PFSK-1 (cell line): ENCODE results near the gene HERPUD2.

Source experiments
- POLR2AphosphoS5 ChIP-seq: IDR thresholded peaks from 2 replicates; pipeline ENCODE4 v1.6.1; 2012; ENCODE audit warnings: low read depth, mild to moderate bottlenecking, control low read depth, low read length, moderate library complexity
- SIN3A ChIP-seq: IDR thresholded peaks from 2 replicates; pipeline ENCODE4 v1.6.1; 2012; ENCODE audit warnings: mild to moderate bottlenecking, low read length, moderate library complexity, borderline replicate concordance; ENCODE audit not compliant: insufficient read depth
- TAF1 ChIP-seq: IDR thresholded peaks from 2 replicates; pipeline ENCODE4 v1.6.1; 2012; ENCODE audit warnings: low read length, control low read depth, borderline replicate concordance; ENCODE audit not compliant: insufficient read depth
- TF ChIP-seq, protein P1 (sequence below), 2 experiments: IDR thresholded peaks; 2 replicates each; pipeline versions ENCODE4 v1.6.1 to v1.8.0; 2011 to 2012; ENCODE audit warnings: low read depth in 2 of 2, low read length in 2 of 2, control low read depth in 1 of 2, inconsistent platforms in 1 of 2, mild to moderate bottlenecking in 1 of 2, moderate library complexity in 1 of 2; ENCODE audit not compliant: insufficient read depth in 1 of 2

DNA sequence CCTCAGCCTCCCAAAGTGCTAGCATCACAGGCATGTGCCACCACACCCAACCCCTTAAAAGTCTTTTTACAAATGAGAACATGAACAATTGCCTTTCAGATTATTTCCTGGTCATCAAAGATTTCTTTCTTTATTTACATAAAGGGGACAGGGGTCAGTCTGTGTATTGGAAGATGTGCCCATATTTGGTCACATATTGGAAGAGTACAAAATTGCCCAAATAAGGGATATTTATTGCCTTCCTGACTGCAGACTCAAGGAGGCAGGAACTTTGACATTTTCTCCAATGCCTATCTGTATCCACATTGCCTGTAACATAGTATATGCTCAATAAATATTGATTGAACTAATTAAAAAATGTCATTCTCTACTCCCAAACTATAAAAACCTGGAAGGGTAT is 25.9 kb upstream of the HERPUD2 start:
- no peak for TF ChIP-seq TAF1
- no peak for TF ChIP-seq POLR2AphosphoS5
- TF ChIP-seq, protein P1, sequence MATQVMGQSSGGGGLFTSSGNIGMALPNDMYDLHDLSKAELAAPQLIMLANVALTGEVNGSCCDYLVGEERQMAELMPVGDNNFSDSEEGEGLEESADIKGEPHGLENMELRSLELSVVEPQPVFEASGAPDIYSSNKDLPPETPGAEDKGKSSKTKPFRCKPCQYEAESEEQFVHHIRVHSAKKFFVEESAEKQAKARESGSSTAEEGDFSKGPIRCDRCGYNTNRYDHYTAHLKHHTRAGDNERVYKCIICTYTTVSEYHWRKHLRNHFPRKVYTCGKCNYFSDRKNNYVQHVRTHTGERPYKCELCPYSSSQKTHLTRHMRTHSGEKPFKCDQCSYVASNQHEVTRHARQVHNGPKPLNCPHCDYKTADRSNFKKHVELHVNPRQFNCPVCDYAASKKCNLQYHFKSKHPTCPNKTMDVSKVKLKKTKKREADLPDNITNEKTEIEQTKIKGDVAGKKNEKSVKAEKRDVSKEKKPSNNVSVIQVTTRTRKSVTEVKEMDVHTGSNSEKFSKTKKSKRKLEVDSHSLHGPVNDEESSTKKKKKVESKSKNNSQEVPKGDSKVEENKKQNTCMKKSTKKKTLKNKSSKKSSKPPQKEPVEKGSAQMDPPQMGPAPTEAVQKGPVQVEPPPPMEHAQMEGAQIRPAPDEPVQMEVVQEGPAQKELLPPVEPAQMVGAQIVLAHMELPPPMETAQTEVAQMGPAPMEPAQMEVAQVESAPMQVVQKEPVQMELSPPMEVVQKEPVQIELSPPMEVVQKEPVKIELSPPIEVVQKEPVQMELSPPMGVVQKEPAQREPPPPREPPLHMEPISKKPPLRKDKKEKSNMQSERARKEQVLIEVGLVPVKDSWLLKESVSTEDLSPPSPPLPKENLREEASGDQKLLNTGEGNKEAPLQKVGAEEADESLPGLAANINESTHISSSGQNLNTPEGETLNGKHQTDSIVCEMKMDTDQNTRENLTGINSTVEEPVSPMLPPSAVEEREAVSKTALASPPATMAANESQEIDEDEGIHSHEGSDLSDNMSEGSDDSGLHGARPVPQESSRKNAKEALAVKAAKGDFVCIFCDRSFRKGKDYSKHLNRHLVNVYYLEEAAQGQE (IDR thresholded peaks at IDR 0.05; ENCODE audit: insufficient read depth in 1 of 2, low read depth in 2 of 2, low read length in 2 of 2), result no peak
- TF ChIP-seq SIN3A, result no peak
